A549 treated with AZD2906 at 1 μM for 4 hours (cell line): Measurements from ENCODE around the gene FAHD2B. TPM values are rescaled to one million over a fixed set of nuclear protein-coding genes. Genes with fewer than 3 reads are reported as not detected.

Experiments used
- total RNA-seq: library from RNA; stranded (reverse); fragments of 200-300 nt; extraction: Qiagen RNA extraction; gene quantifications from 5 replicates; pipeline ENCODE4 v1.2.3, GENCODE V29; 2022

The FAHD2B gene
- total RNA-seq, result 11.5 to 13.5 TPM (median 12.2 TPM) in 5 replicates

DNA sequence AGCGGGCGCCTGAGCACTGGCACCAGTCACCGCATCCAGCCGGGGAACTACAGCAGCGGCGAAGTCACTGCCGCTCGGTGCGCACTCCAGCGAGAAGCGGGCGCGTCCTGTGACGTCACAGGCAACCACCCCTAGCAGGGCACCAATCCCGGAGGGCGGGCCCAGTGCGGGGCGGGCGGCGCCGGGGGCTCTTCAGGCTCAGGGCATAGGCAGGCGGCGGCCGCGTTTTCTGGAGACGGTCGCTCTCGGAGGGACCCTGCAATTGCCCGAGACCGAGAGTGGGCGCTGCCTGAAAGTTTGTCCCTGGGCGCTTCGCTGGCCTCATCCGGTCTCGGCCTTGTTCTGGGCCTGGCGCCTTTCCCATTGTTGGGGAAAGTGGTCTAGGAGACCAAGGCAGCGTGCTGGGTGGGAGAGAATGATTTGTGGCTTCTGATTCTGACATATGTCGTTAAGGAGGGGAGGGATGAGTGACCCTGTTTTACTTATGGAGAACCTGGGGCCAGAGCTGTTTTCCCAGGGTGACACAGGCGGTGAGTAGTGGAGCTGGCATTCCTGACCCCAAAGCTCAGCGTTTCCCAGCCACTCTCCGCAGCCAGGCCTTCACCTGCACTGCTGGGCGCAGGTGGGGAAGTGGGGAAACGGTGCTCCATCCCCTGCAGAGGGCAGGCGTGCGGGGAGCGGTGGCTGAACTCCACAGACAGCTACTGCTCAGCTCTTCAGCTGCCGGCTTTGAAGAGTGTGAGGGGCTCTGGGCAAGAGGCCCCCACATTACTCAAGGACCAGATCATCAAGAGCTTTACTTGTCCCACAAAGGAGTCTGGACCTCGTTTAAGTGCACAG, at the start of gene FAHD2B:
FAHD2B (minus strand) TSS at position 111 of the 840 bp plus-strand sequence. CDS start 3,176 bp downstream, outside the sequence.

GRCh38 chr2:97113050-97113881, 18.6 kb upstream of the FAHD2B start, which contains the start of gene ANKRD36:
ANKRD36 (plus strand) TSS chr2:97113153; CDS start chr2:97113740, 587 bp downstream.

Other genes starting within 250 kb of the FAHD2B start
- gene ANKRD39, start 236.9 kb downstream of the FAHD2B start, total RNA-seq, result 17.7 to 21.9 TPM (median 19.6 TPM) in 5 replicates
- 16.4 to 19.9 TPM (median 18.6 TPM) in 5 replicates for gene SEMA4C, start 224.8 kb downstream of the FAHD2B start, total RNA-seq
- gene FAM178B, start 108.3 kb downstream of the FAHD2B start, total RNA-seq, result not detected in 5 replicates
- gene ANKRD36, start 18.3 kb upstream of the FAHD2B start, total RNA-seq, result 4.7 to 7.2 TPM (median 6.0 TPM) in 5 replicates